Endodermal cell (in vitro differentiated cells): ENCODE measurements around the gene ZNHIT6. TPM values are rescaled to one million over a fixed set of nuclear protein-coding genes. Genes with fewer than 3 reads are reported as not detected.

Source experiments
- DNase-seq: peaks from one replicate; pipeline ENCODE4 v3.0.0-alpha.2; 2017
- H3K27ac ChIP-seq: 2 replicates; pipeline ENCODE4 v1.5.1; 2013; ENCODE audit warnings: mild to moderate bottlenecking, low read depth, low read length, moderate library complexity
- H3K27me3 ChIP-seq: 2 replicates; pipeline ENCODE4 v1.6.1; 2013; ENCODE audit warnings: mild to moderate bottlenecking, low read length, moderate library complexity; ENCODE audit not compliant: insufficient read depth, control insufficient read depth, poor library complexity, severe bottlenecking
- H3K36me3 ChIP-seq: 2 replicates; pipeline ENCODE4 v1.7.0; 2013; ENCODE audit warnings: mild to moderate bottlenecking, low read length, moderate library complexity; ENCODE audit not compliant: control insufficient read depth, insufficient read depth
- H3K4me1 ChIP-seq: one replicate; pipeline ENCODE4 v1.7.0; 2013; ENCODE audit warnings: low read length; ENCODE audit not compliant: control insufficient read depth, insufficient read depth
- H3K4me3 ChIP-seq: 2 replicates; pipeline ENCODE4 v1.5.1; 2013; ENCODE audit warnings: mild to moderate bottlenecking, low read length, moderate library complexity
- H3K9ac ChIP-seq: 2 replicates; pipeline ENCODE4 v1.6.1; 2013; ENCODE audit warnings: mild to moderate bottlenecking, low read length, moderate library complexity; ENCODE audit not compliant: poor library complexity, severe bottlenecking; ENCODE audit errors: extremely low read depth
- H3K9me3 ChIP-seq: 2 replicates; pipeline ENCODE4 v1.6.1; 2013; ENCODE audit warnings: mild to moderate bottlenecking, low read length, moderate library complexity; ENCODE audit not compliant: control insufficient read depth
- H3K27ac Mint-ChIP-seq: 2 replicates; pipeline ENCODE4 v1.8.0; 2020; ENCODE audit warnings: mixed read lengths
- H3K27me3 Mint-ChIP-seq: 2 replicates; pipeline ENCODE4 v1.8.0; 2021; ENCODE audit warnings: mild to moderate bottlenecking, mixed read lengths; ENCODE audit not compliant: insufficient read depth
- H3K36me3 Mint-ChIP-seq: 2 replicates; pipeline ENCODE4 v1.8.0; 2020; ENCODE audit warnings: low read depth, mixed read lengths
- H3K4me1 Mint-ChIP-seq: 2 replicates; pipeline ENCODE4 v1.8.0; 2020; ENCODE audit warnings: mixed read lengths
- H3K4me3 Mint-ChIP-seq: 2 replicates; pipeline ENCODE4 v1.8.0; 2020; ENCODE audit warnings: mild to moderate bottlenecking, moderate library complexity, mixed read lengths
- H3K9me3 Mint-ChIP-seq: 2 replicates; pipeline ENCODE4 v1.8.0; 2020; ENCODE audit warnings: mild to moderate bottlenecking, mixed read lengths
- whole genome bisulfite sequencing, 2 experiments: methylation state at CpG; one replicate each; pipeline versions ENCODE4 v1.1.5 to v1.1.7; 2013; ENCODE audit warnings: missing lambda C conversion rate in 2 of 2, mixed read lengths in 1 of 2; ENCODE audit not compliant: insufficient coverage in 1 of 2, insufficient read length in 1 of 2; 5-methylcytosine and 5-hydroxymethylcytosine counted together
- long read RNA-seq, 4 experiments: library from polyadenylated mRNA in 2 of 4; library from RNA in 1 of 4; library from capped mRNA in 1 of 4; stranded (forward) in 3 of 4; unstranded in 1 of 4; transcript quantifications; one replicate each; pipeline ENCODE4 v2.0.0, GENCODE V29; 2020 to 2021; ENCODE audit warnings: inconsistent platforms in 1 of 4
- polyA plus RNA-seq, 2 experiments: library from polyadenylated mRNA; stranded (reverse); fragments of 50-300 nt; gene quantifications; one replicate each; pipeline ENCODE4 v1.2.3, GENCODE V29; 2013
- total RNA-seq, 2 donors: library from RNA; stranded (reverse); fragmentation: NEBNext Ultra II Directional in 1 of 2; extraction: Animal tissue kit (Norgen Biotek cat#: 25700) in 1 of 2; gene quantifications; 2 replicates in 1 of 2; 3 replicates in 1 of 2; pipeline ENCODE4 v1.2.1, GENCODE V29; 2021
- TF ChIP-seq, protein P1 (sequence below): fragments of 200-600 bp; sonication (generic); conservative IDR thresholded peaks from 2 replicates; pipeline ENCODE4 v1.5.0; 2021; ENCODE audit warnings: antibody characterized with exemption, mild to moderate bottlenecking

ZNHIT6 gene, protein sequence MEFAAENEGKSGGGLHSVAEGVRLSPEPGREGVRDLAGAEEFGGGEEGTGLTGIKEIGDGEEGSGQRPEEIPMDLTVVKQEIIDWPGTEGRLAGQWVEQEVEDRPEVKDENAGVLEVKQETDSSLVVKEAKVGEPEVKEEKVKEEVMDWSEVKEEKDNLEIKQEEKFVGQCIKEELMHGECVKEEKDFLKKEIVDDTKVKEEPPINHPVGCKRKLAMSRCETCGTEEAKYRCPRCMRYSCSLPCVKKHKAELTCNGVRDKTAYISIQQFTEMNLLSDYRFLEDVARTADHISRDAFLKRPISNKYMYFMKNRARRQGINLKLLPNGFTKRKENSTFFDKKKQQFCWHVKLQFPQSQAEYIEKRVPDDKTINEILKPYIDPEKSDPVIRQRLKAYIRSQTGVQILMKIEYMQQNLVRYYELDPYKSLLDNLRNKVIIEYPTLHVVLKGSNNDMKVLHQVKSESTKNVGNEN
- 10 to 100 TPM; 11.3 to 12.4 TPM for total RNA-seq
- polyA plus RNA-seq (2013, experiment 1 of 2) = 14.1 TPM
- 14.1 TPM for polyA plus RNA-seq (2013, experiment 2 of 2)
- long read RNA-seq, experiment 1, transcript ZNHIT6-201 (10 exons, 2,797 nt) = major isoform, 5 of 9 reads
- long read RNA-seq, experiment 1, partial matches to known transcripts = 1 of 9 reads
- long read RNA-seq, experiment 1, other reads (novel, unspliced or antisense) = 3 of 9 reads
- long read RNA-seq, experiment 2, transcript ZNHIT6-201 (10 exons, 2,797 nt) = major isoform, 26 of 29 reads
- long read RNA-seq, experiment 2, partial matches to known transcripts = 0 of 29 reads
- long read RNA-seq, experiment 2, other reads (novel, unspliced or antisense) = 3 of 29 reads
- long read RNA-seq, experiment 3, transcript ZNHIT6-201 (10 exons, 2,797 nt) = major isoform, 24 of 27 reads
- long read RNA-seq, experiment 3, partial matches to known transcripts = 1 of 27 reads
- long read RNA-seq, experiment 3, other reads (novel, unspliced or antisense) = 2 of 27 reads
- long read RNA-seq, experiment 4, transcript ZNHIT6-201 (10 exons, 2,797 nt) = major isoform, 15 of 27 reads
- long read RNA-seq, experiment 4, partial matches to known transcripts = 5 of 27 reads
- long read RNA-seq, experiment 4, other reads (novel, unspliced or antisense) = 7 of 27 reads

DNA sequence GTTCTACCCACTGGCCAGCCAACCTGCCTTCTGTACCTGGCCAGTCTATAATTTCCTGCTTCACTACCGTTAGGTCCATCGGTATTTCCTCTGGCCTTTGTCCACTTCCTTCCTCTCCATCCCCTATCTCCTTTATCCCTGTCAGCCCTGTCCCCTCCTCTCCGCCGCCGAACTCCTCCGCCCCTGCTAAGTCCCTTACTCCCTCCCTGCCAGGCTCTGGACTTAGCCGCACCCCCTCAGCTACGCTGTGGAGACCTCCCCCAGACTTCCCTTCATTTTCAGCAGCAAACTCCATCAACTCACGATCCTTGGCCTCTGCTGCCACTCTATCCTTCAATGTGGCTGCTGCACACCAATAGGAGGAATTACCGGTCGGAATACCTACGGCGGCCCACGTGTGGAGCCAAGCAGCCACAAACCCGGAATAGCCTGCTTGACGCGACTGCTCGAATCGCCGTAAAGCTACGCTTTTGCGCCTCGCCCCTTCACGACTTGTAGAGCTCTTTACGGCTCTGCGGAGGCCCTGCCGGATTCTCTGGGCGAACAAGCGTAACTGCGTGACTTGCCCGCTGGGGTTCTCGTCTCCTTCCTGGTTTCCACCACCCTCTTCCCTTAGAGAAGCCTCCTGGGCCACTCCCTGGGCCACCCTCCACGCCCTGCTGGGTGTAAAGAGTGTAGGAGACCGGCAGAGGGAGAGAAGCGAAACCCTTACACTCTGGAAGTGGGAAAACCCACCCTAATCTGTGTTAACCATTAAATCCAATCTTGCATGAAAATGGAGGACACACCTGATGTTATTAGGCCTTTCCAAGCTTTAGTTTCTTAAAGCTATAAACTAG, at the start of gene ZNHIT6:
ZNHIT6 (minus strand) TSS at position 444 of the 839 bp plus-strand sequence; CDS start at position 295, 149 bp downstream.
- Mint-ChIP-seq H3K27me3 (no peaks in the 10 kb centered on the region), H3K36me3 (peaks cover 25% of the 10 kb centered on the region), H3K27ac (no peak within 1 kb of the TSS), H3K4me3 (no peak within 1 kb of the TSS), H3K4me1 (no peaks in the 10 kb centered on the region), H3K9me3 (peaks cover 18% of the 10 kb centered on the region)
- Histone ChIP-seq H3K27me3 (no peaks in the 10 kb centered on the region), H3K4me3 (peak within 1 kb of the TSS; percentile 99), H3K9me3 (peaks cover 9% of the 10 kb centered on the region), H3K36me3 (peaks cover 27% of the 10 kb centered on the region), H3K27ac (peak within 1 kb of the TSS; percentile 34), H3K9ac (peak within 1 kb of the TSS; percentile 60), H3K4me1 (no peaks in the 10 kb centered on the region)
- DNase-seq = peak; percentile 97
- TF ChIP-seq, protein P1, sequence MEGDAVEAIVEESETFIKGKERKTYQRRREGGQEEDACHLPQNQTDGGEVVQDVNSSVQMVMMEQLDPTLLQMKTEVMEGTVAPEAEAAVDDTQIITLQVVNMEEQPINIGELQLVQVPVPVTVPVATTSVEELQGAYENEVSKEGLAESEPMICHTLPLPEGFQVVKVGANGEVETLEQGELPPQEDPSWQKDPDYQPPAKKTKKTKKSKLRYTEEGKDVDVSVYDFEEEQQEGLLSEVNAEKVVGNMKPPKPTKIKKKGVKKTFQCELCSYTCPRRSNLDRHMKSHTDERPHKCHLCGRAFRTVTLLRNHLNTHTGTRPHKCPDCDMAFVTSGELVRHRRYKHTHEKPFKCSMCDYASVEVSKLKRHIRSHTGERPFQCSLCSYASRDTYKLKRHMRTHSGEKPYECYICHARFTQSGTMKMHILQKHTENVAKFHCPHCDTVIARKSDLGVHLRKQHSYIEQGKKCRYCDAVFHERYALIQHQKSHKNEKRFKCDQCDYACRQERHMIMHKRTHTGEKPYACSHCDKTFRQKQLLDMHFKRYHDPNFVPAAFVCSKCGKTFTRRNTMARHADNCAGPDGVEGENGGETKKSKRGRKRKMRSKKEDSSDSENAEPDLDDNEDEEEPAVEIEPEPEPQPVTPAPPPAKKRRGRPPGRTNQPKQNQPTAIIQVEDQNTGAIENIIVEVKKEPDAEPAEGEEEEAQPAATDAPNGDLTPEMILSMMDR = peak; percentile 68
- 1% methylated on average over 21 to 35 of the region's 35 CpGs for WGBS, 2 experiments

DNA sequence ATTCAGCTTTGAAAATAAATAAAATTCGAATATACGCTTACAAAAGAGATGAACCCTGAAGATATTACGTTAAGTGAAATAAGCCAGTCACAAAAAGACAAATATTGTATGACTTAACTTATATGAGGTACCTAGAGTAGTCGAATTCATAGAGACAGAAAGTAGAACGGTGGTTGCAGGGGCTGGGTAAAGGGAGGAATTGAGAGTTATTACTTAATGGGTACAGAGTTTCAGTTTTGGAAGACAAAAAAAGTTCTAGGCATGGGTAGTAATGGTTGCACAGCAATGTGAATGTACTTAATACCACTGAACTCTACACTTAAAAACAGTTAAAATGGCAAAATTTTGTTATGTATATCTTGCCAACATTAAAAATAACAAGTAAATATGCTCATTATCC, 48.6 kb upstream of the ZNHIT6 start:
- Histone ChIP-seq H3K9me3 (no peaks in the 10 kb centered on the region), H3K27me3 (peaks cover 5% of the 10 kb centered on the region), H3K9ac (no peak overlapping the region), H3K27ac (no peak overlapping the region), H3K4me1 (no peaks in the 10 kb centered on the region), H3K4me3 (no peak overlapping the region), H3K36me3 (no peaks in the 10 kb centered on the region)
- H3K4me1 Mint-ChIP-seq = no peaks in the 10 kb centered on the region
- peaks cover 11% of the 10 kb centered on the region for H3K9me3 Mint-ChIP-seq
- H3K27ac Mint-ChIP-seq = no peak overlapping the region
- H3K27me3 Mint-ChIP-seq = no peaks in the 10 kb centered on the region
- TF ChIP-seq, protein P1 = no peak
- no peaks in the 10 kb centered on the region for H3K36me3 Mint-ChIP-seq
- no peak overlapping the region for H3K4me3 Mint-ChIP-seq
- DNase-seq = no peak
- 92 to 100% methylated on average over 3 to 5 of the region's 5 CpGs for WGBS, 2 experiments
